NCI-H345 treated with DMSO at 0.1 percent for 48 hours (cell line): ENCODE data around the gene DMP1.
A peak's percentile ranks its signal among the peaks of the same experiment; 100 is the strongest.

ENCODE experiments used
- DNase-seq: peaks from one replicate; lab custom pipeline; 2025; ENCODE audit not compliant: unreplicated experiment; lab: John Stamatoyannopoulos, UW

The DMP1 gene, protein sequence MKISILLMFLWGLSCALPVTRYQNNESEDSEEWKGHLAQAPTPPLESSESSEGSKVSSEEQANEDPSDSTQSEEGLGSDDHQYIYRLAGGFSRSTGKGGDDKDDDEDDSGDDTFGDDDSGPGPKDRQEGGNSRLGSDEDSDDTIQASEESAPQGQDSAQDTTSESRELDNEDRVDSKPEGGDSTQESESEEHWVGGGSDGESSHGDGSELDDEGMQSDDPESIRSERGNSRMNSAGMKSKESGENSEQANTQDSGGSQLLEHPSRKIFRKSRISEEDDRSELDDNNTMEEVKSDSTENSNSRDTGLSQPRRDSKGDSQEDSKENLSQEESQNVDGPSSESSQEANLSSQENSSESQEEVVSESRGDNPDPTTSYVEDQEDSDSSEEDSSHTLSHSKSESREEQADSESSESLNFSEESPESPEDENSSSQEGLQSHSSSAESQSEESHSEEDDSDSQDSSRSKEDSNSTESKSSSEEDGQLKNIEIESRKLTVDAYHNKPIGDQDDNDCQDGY

DNA sequence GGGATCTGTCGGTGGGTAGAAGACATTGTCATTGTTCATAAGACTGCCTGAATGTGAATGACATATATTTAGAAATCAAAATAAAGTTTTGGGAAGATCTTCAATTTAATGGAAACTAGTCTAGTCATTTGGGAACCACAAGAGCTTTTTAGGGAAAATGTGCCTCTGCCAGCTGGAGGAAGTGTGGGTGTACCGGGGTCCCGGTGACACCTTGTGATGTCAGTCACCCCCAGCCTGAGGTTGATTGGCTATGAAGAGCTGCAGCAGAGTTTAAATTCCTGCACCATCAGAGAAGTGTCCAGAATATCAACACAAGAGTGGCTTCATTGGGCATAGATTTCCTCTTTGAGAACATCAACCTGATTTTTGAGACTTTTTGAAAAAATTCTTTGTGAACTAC, at the start of gene DMP1:
Gene DMP1, plus strand, starts transcription at position 301 of the 400 bp plus-strand sequence. CDS start 6,213 bp downstream, outside the sequence.
- no peak for DNase-seq

- no peak for DNase-seq
Measured at GRCh38 chr4:87601361-87601760, 48.7 kb upstream of the DMP1 start.

GRCh38 chr4:87608229-87608628, 41.9 kb upstream of the DMP1 start, which contains the start of gene DSPP:
TSS of gene DSPP (plus strand) at chr4:87608529. CDS start at chr4:87610909, 2,380 bp downstream.
- no peak for DNase-seq

GRCh38 chr4:87614292-87614890, 35.7 kb upstream of the DMP1 start:
- DNase-seq: no peak

DNA sequence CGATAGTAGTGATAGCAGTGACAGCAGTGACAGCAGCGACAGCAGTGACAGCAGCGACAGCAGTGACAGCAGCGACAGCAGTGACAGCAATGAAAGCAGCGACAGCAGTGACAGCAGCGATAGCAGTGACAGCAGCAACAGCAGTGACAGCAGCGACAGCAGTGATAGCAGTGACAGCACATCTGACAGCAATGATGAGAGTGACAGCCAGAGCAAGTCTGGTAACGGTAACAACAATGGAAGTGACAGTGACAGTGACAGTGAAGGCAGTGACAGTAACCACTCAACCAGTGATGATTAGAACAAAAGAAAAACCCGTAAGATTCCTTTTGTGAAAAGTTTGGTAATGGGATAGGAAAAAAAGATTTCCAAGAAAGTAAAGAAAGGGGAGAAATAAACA, 33.8 kb upstream of the DMP1 start:
- no peak for DNase-seq

DNA sequence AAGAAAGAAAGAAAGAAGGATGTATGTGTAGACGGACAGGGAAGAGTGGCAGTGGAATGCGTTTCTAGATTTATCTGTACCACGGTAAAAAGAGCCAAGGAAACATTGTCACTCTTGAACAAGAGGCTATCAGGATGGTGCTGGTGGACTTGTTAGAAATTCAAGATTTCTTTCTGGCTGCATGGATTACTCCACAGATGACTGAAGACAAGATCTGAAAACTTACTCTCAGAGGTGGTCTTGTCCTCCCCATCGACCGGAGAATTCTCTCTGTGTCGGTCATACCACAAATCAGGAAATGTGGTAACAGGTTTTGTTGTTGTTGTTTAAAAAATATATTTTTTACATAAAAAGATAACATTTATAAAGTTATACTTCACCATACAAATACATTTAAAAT, 30.0 kb upstream of the DMP1 start:
- no peak for DNase-seq

DNA sequence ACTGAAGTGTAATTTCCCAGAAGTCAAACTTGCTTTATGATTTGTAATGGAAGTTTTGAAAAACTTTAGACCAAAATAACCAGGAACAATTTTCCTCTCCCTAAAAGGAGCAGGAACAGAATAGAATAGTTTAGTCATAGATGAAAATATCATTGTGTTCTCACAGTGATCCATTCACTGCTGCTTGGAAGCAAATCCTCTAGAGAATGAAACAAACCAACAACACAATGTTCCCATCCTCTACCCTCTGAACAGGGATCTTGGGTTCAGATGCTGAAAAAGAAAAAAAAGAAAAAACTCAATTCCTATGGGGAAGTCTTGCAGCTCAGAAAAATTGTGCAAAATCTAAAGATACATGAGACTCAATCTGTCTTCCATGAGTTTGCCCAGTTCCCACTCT, 29.6 kb upstream of the DMP1 start:
- no peak for DNase-seq

DNA sequence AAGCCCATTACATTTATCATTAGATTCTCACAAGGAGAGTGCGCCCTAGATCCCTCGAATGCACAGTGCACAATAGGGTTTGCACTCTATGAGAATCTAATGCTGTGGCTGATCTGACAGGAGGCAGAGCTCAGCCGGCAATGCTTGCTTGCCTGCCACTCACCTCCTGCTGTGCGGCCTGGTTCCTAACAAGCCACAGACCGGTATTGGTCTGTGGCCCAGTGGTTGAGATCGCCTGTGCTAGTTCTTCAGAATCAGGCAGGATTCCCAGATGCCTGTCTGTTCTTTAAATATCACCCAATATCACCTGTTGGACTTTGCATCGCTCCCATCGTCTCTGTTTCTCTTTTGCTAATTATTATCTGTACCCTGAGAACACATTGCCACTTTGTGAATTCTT, 27.8 kb upstream of the DMP1 start:
- no peak for DNase-seq

DNA sequence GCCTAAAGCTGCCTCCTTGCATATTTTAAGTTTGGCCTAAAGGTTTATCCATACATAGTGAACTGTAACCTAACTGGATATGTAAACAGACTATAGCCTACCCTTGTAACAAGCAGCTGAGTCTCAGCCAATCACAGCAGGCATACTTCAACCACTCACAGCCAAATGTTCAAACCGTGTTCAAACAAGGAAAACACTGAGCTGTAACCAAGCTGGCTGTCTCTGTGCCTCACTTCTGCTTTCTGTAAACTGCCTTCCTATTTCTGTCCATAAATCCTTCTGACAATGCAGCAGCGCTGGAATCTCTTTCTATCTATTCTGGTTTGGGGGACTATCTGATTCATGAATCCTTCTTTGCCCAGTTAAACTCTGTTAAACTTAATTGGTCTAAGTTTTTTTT, 25.4 kb upstream of the DMP1 start:
- DNase-seq: no peak

- no peak for DNase-seq
Measured at GRCh38 chr4:87631668-87632067, 18.4 kb upstream of the DMP1 start.

- DNase-seq: no peak
Measured at GRCh38 chr4:87632469-87632868, 17.6 kb upstream of the DMP1 start.

DNA sequence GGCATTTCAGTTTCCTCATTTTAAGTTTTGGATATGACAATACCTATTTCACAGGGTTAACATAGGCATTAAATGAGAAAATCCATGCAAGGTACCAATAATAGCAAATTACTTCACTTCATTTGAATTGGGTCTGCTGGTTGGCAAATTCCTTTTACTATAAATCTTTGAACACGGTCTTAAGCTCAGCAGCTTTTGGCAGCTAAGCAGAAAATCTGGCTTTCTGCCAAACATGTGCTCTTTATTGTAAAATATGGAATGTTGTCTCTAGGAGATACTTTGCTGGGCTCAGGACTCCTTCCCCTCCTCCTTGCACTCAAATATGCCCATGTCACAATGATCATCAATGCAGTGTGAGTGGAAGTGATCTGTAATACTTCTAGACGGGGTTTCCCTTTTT, 16.8 kb upstream of the DMP1 start:
- DNase-seq: peak; percentile 2

DNA sequence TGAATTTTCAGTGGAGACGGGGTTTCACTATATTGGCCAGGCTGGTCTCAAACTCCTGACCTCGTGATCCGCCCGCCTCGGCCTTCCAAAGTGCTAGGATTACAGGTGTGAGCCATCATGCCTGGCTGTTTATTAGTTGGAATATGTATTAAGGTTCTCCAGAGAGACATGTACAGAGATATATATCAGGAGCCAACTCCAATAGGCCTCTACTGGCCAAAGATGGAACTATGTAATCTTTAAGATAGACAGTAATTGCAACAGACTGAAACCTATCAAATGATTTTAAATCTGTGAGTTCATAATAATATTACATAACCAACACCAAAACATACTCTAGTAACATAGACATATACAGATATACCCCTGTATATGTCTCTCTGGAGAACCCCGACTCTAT, 5.8 kb upstream of the DMP1 start:
- DNase-seq: no peak

DNA sequence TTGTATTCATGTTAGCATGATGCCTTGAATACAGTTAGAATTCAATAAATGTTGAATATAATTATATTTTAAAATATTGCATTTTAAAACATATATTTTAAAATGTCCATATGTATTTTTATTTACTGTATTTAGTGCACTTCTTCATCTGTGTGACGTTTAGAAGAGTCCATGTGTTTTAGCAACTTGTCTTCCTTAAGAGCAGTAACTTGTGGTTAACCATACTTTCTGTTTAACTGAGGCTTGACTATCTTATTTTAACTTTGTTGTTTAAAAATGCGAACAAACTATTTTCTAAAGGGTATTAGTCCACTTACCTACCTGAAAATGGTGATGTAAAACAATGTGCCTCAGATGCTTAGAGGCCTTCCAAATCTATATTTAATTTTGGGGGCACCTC, 858 bp downstream of the DMP1 start:
- no peak for DNase-seq

DNA sequence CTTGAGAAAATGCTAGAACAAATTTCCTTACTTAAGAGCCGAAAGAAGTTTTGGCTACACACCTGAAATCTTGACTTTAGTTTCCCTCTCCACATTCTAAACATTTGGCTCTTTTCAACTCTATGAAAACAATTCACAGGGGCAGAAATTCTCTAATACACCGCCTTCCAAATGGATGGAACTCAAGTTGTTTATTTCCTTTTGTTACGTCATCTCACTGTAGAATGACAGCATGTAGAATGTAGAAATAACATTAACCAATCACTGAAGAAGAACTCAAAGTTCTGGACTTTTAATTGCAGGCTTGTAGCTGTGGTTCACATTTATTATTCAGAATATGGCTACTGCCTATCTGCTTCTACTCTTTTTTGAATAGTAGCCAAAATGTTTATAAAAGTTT, 1.9 kb downstream of the DMP1 start:
- DNase-seq: no peak

GRCh38 chr4:87654487-87655044, 4.5 kb downstream of the DMP1 start:
- no peak for DNase-seq

GRCh38 chr4:87657525-87657924, 7.4 kb downstream of the DMP1 start:
- no peak for DNase-seq

GRCh38 chr4:87659247-87659931, 9.3 kb downstream of the DMP1 start:
- no peak for DNase-seq

DNA sequence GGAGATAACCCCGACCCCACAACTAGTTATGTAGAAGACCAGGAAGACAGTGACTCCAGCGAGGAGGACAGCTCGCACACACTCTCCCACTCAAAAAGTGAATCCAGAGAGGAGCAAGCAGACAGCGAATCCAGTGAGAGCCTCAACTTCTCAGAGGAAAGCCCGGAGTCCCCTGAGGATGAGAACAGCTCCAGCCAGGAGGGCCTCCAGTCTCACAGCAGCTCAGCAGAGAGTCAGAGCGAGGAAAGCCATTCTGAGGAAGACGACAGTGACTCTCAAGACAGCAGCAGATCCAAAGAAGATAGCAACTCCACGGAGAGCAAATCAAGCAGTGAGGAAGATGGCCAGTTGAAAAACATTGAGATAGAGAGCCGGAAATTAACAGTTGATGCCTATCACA, 12.8 kb downstream of the DMP1 start:
- no peak for DNase-seq

GRCh38 chr4:87669373-87669772, 19.3 kb downstream of the DMP1 start:
- no peak for DNase-seq

GRCh38 chr4:87677731-87678130, 27.7 kb downstream of the DMP1 start:
- DNase-seq: no peak
